HEK293T (cell line): ENCODE measurements around the gene MRPL38.
A peak's percentile ranks its signal among the peaks of the same experiment; 100 is the strongest.

Experiments used
- ARNT ChIP-seq: fragments of 450-650 bp; IDR thresholded peaks from 2 replicates; pipeline ENCODE4 v1.6.1; 2017; ENCODE audit warnings: mild to moderate bottlenecking
- BHLHE40 ChIP-seq: fragments of 450-650 bp; IDR thresholded peaks from 2 replicates; pipeline ENCODE4 v1.6.1; 2016; ENCODE audit warnings: mild to moderate bottlenecking, moderate library complexity, borderline replicate concordance
- CTBP1 ChIP-seq: fragments of 450-650 bp; IDR thresholded peaks from 2 replicates; pipeline ENCODE4 v1.6.1; 2016; ENCODE audit warnings: borderline replicate concordance
- HDGF ChIP-seq: fragments of 450-650 bp; IDR thresholded peaks from 2 replicates; pipeline ENCODE4 v1.6.1; 2017; ENCODE audit warnings: antibody characterized with exemption, borderline replicate concordance
- L3MBTL2 ChIP-seq: fragments of 450-650 bp; conservative IDR thresholded peaks from 2 replicates; pipeline ENCODE4 v1.6.1; 2016; ENCODE audit warnings: mild to moderate bottlenecking
- LEF1 ChIP-seq: fragments of 450-650 bp; IDR thresholded peaks from 2 replicates; pipeline ENCODE4 v1.6.1; 2017; ENCODE audit warnings: mild to moderate bottlenecking, borderline replicate concordance
- NFRKB ChIP-seq: fragments of 450-650 bp; IDR thresholded peaks from 2 replicates; pipeline ENCODE4 v1.6.1; 2016; ENCODE audit warnings: mild to moderate bottlenecking, moderate library complexity
- SP1 ChIP-seq: fragments of 450-650 bp; IDR thresholded peaks from 2 replicates; pipeline ENCODE4 v1.6.1; 2017
- SUZ12 ChIP-seq: fragments of 450-650 bp; IDR thresholded peaks from 2 replicates; pipeline ENCODE4 v1.6.1; 2016; ENCODE audit warnings: mild to moderate bottlenecking
- TF ChIP-seq, protein P1 (sequence below): fragments of 450-650 bp; IDR thresholded peaks from 2 replicates; pipeline ENCODE4 v1.6.1; 2016

DNA sequence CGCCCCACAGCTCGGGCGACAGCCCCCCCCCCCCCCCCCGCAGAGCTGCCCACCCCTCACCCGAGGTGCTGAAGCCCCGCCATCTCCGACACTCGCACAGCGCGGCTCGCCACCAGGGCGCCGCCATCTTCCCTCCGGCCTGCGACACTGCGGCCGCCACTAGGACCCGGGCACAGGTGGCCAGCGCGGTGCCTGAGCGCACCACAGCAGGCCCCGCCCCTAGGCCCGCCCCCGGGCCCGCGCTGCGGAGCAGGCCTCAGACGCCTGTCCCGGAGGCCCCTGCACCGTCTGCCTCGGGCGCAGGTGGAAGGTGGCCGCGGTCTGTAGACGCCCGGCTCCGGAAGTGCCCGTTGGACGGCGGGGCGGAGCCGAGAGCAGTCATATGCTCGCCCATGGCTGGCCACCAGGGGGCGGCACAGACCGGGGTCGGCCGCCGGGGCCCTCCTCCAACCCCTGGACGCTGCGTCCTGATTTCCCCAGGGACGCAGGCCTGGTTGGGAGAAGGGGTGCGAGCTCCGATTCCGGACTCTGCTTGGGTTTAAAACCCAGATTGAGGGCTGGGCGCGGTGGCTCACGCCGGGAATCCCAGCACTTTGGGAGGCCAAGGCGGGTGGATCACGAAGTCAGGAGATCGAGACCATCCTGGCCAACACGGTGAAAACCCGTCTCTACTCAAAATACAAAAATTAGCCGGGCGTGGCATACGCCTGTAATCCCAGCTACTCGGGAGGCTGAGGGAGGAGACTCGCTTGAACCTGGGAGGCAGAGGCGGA lies at the start of gene MRPL38:
- TF ChIP-seq SP1 (no peak), HDGF (peak; percentile 91; the same call in 1 of the 2 replicates), CTBP1 (no peak; the same call in 1 of the 2 replicates), BHLHE40 (no peak), SUZ12 (no peak), L3MBTL2 (no peak; the same call in 1 of the 2 replicates), NFRKB (no peak), ARNT (no peak), LEF1 (peak; percentile 30; the same call in 1 of the 2 replicates)
- TF ChIP-seq, protein P1, sequence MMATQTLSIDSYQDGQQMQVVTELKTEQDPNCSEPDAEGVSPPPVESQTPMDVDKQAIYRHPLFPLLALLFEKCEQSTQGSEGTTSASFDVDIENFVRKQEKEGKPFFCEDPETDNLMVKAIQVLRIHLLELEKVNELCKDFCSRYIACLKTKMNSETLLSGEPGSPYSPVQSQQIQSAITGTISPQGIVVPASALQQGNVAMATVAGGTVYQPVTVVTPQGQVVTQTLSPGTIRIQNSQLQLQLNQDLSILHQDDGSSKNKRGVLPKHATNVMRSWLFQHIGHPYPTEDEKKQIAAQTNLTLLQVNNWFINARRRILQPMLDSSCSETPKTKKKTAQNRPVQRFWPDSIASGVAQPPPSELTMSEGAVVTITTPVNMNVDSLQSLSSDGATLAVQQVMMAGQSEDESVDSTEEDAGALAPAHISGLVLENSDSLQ: no peak
